Panc1 (cell line): ENCODE data around the gene GDI1.

Source experiments
- POLR2AphosphoS5 ChIP-seq: IDR thresholded peaks from 2 replicates; pipeline ENCODE4 v1.6.1; 2012; ENCODE audit warnings: mild to moderate bottlenecking, low read depth, low read length, moderate library complexity
- TF ChIP-seq, protein P1 (sequence below): fragments of 450-650 bp; IDR thresholded peaks from 2 replicates; pipeline ENCODE4 v1.5.1; 2017; ENCODE audit warnings: mild to moderate bottlenecking

DNA sequence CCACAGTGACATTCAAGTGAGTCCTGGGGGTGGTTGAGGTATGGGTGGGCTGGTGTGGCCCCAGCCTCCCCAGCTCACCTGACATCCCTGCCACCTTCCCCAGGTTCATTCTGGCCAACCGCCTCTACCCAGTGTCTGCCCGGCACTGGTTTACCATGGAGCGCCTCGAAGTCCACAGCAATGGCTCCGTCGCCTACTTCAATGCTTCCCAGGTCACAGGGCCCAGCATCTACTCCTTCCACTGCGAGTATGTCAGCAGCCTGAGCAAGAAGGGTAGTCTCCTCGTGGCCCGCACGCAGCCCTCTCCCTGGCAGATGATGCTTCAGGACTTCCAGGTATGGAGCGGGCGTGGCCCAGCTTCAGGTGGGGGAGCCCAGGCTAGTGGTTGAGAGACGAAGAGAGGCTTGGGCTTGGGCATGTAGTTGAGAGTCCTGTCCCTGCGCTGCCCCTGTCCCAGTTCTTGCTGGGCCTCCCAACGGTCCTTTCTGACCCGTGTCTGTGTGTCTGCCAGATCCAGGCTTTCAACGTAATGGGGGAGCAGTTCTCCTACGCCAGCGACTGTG, 1.7 kb upstream of the GDI1 start:
- TF ChIP-seq, protein P1, sequence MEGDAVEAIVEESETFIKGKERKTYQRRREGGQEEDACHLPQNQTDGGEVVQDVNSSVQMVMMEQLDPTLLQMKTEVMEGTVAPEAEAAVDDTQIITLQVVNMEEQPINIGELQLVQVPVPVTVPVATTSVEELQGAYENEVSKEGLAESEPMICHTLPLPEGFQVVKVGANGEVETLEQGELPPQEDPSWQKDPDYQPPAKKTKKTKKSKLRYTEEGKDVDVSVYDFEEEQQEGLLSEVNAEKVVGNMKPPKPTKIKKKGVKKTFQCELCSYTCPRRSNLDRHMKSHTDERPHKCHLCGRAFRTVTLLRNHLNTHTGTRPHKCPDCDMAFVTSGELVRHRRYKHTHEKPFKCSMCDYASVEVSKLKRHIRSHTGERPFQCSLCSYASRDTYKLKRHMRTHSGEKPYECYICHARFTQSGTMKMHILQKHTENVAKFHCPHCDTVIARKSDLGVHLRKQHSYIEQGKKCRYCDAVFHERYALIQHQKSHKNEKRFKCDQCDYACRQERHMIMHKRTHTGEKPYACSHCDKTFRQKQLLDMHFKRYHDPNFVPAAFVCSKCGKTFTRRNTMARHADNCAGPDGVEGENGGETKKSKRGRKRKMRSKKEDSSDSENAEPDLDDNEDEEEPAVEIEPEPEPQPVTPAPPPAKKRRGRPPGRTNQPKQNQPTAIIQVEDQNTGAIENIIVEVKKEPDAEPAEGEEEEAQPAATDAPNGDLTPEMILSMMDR: no peak
- TF ChIP-seq POLR2AphosphoS5: no peak
